HEK293 (cell line): ENCODE data around the gene RSU1.

Experiments
- CTCF ChIA-PET: fragments of 350-600 bp; formaldehyde crosslinking; extraction: SDS; loops from one replicate; lab custom pipeline; 2021; ENCODE audit warnings: antibody characterized with exemption; lab: Yijun Ruan, JAX
- POLR2A ChIA-PET: fragments of 300-600 bp; formaldehyde crosslinking; extraction: SDS; loops from one replicate; lab custom pipeline; 2020; ENCODE audit warnings: antibody characterized with exemption, inconsistent platforms; lab: Yijun Ruan, JAX
- H3K27ac ChIP-seq: fragments of 200-500 bp; sonication (Bioruptor generic); 2 replicates; pipeline ENCODE4 v1.5.1; 2014; ENCODE audit warnings: low read depth, low read length, control low read depth, inconsistent platforms; ENCODE audit errors: extremely low read depth
- H3K36me3 ChIP-seq, 2 experiments: fragments of 200-500 bp in 1 of 2; sonication (Bioruptor generic) in 1 of 2; 1 replicate in 1 of 2; 2 replicates in 1 of 2; pipeline ENCODE4 v1.5.1; 2014 to 2017; ENCODE audit warnings: inconsistent platforms in 2 of 2, low read length in 2 of 2; ENCODE audit not compliant: control insufficient read depth in 2 of 2, insufficient read depth in 1 of 2
- H3K4me1 ChIP-seq: fragments of 200-500 bp; sonication (Bioruptor generic); 2 replicates; pipeline ENCODE4 v1.5.1; 2014; ENCODE audit warnings: mild to moderate bottlenecking, low read length, inconsistent platforms; ENCODE audit not compliant: control insufficient read depth, insufficient read depth
- H3K4me3 ChIP-seq: 2 replicates; pipeline ENCODE4 v1.5.1; 2011; ENCODE audit warnings: low read depth, mild to moderate bottlenecking, control low read depth, low read length, moderate library complexity
- H3K9me3 ChIP-seq: fragments of 200-500 bp; sonication (Bioruptor generic); 2 replicates; pipeline ENCODE4 v1.5.1; 2014; ENCODE audit warnings: low read depth, low read length, inconsistent platforms; ENCODE audit not compliant: control insufficient read depth, insufficient read depth
- GLIS1 ChIP-seq: fragments of 450-650 bp; formaldehyde crosslinking; IDR thresholded peaks from 2 replicates; pipeline ENCODE4 v1.5.1; 2016; ENCODE audit warnings: missing biosample characterization, missing genetic modification characterization
- GLIS2 ChIP-seq: fragments of 450-650 bp; formaldehyde crosslinking; IDR thresholded peaks from 2 replicates; pipeline ENCODE4 v1.5.1; 2016; ENCODE audit warnings: missing biosample characterization, missing genetic modification characterization
- HOXD13 ChIP-seq: sonication (generic); formaldehyde crosslinking; IDR thresholded peaks from 2 replicates; pipeline ENCODE4 v1.8.0; 2022; ENCODE audit warnings: missing genetic modification reagents, borderline replicate concordance
- KLF7 ChIP-seq: fragments of 450-650 bp; formaldehyde crosslinking; IDR thresholded peaks from 2 replicates; pipeline ENCODE4 v1.5.1; 2016; ENCODE audit warnings: missing biosample characterization, missing genetic modification characterization, borderline replicate concordance
- MZF1 ChIP-seq: fragments of 450-650 bp; formaldehyde crosslinking; IDR thresholded peaks from 2 replicates; pipeline ENCODE4 v1.5.1; 2017; ENCODE audit warnings: missing biosample characterization, missing genetic modification characterization, borderline replicate concordance
- ZBTB20 ChIP-seq: fragments of 450-650 bp; formaldehyde crosslinking; IDR thresholded peaks from 2 replicates; pipeline ENCODE4 v1.5.1; 2016; ENCODE audit warnings: missing biosample characterization, missing genetic modification characterization
- ZNF10 ChIP-seq: fragments of 450-650 bp; formaldehyde crosslinking; IDR thresholded peaks from 2 replicates; pipeline ENCODE4 v1.5.1; 2017; ENCODE audit warnings: missing biosample characterization, missing genetic modification characterization
- ZNF114 ChIP-seq: fragments of 450-650 bp; formaldehyde crosslinking; IDR thresholded peaks from 2 replicates; pipeline ENCODE4 v1.5.0; 2017; ENCODE audit warnings: missing biosample characterization, missing genetic modification characterization
- ZNF133 ChIP-seq: fragments of 450-650 bp; formaldehyde crosslinking; IDR thresholded peaks from 2 replicates; pipeline ENCODE4 v1.5.1; 2016; ENCODE audit warnings: missing biosample characterization, missing genetic modification characterization
- ZNF140 ChIP-seq: fragments of 450-650 bp; formaldehyde crosslinking; IDR thresholded peaks from 2 replicates; pipeline ENCODE4 v1.5.1; 2016; ENCODE audit warnings: missing biosample characterization, missing genetic modification characterization
- ZNF157 ChIP-seq: fragments of 450-650 bp; formaldehyde crosslinking; IDR thresholded peaks from 2 replicates; pipeline ENCODE4 v1.5.1; 2016; ENCODE audit warnings: missing biosample characterization, missing genetic modification characterization
- ZNF16 ChIP-seq: fragments of 450-650 bp; formaldehyde crosslinking; IDR thresholded peaks from 2 replicates; pipeline ENCODE4 v1.5.1; 2016; ENCODE audit warnings: low read depth, missing biosample characterization, missing genetic modification characterization
- ZNF48 ChIP-seq: fragments of 450-650 bp; formaldehyde crosslinking; IDR thresholded peaks from 2 replicates; pipeline ENCODE4 v1.5.1; 2016; ENCODE audit warnings: missing biosample characterization, missing genetic modification characterization
- ZNF510 ChIP-seq: fragments of 450-650 bp; formaldehyde crosslinking; IDR thresholded peaks from 2 replicates; pipeline ENCODE4 v1.5.1; 2018; ENCODE audit warnings: mild to moderate bottlenecking, missing genetic modification characterization, missing biosample characterization; ENCODE audit not compliant: insufficient replicate concordance
- ZNF529 ChIP-seq: fragments of 450-650 bp; formaldehyde crosslinking; IDR thresholded peaks from 2 replicates; pipeline ENCODE4 v1.5.1; 2017; ENCODE audit warnings: missing genetic modification characterization, missing biosample characterization; ENCODE audit not compliant: insufficient replicate concordance
- ZNF544 ChIP-seq: fragments of 450-650 bp; formaldehyde crosslinking; IDR thresholded peaks from 2 replicates; pipeline ENCODE4 v1.5.0; 2017; ENCODE audit warnings: missing biosample characterization, missing genetic modification characterization
- ZNF558 ChIP-seq: fragments of 450-650 bp; formaldehyde crosslinking; IDR thresholded peaks from 2 replicates; pipeline ENCODE4 v1.5.1; 2016; ENCODE audit warnings: missing biosample characterization, missing genetic modification characterization
- ZNF623 ChIP-seq: fragments of 450-650 bp; formaldehyde crosslinking; IDR thresholded peaks from 2 replicates; pipeline ENCODE4 v1.5.1; 2016; ENCODE audit warnings: missing biosample characterization, missing genetic modification characterization
- ZNF626 ChIP-seq: fragments of 450-650 bp; sonication (Bioruptor Pico); formaldehyde crosslinking; IDR thresholded peaks from 2 replicates; pipeline ENCODE4 v1.5.1; 2018; ENCODE audit warnings: missing biosample characterization, missing genetic modification characterization, inconsistent platforms
- ZNF701 ChIP-seq: fragments of 450-650 bp; formaldehyde crosslinking; IDR thresholded peaks from 2 replicates; pipeline ENCODE4 v1.5.1; 2016; ENCODE audit warnings: missing biosample characterization, missing genetic modification characterization
- ZNF785 ChIP-seq: fragments of 450-650 bp; formaldehyde crosslinking; IDR thresholded peaks from 2 replicates; pipeline ENCODE4 v1.5.1; 2016; ENCODE audit warnings: missing biosample characterization, missing genetic modification characterization
- ZNF792 ChIP-seq: fragments of 450-650 bp; formaldehyde crosslinking; IDR thresholded peaks from 2 replicates; pipeline ENCODE4 v1.5.1; 2016; ENCODE audit warnings: missing biosample characterization, missing genetic modification characterization
- TF ChIP-seq, protein P1 (sequence below): fragments of 450-650 bp; IDR thresholded peaks from 2 replicates; pipeline ENCODE4 v1.5.1; 2018; ENCODE audit warnings: missing biosample characterization, missing genetic modification characterization
- TF ChIP-seq, protein P2 (sequence below): fragments of 450-650 bp; formaldehyde crosslinking; IDR thresholded peaks from 2 replicates; pipeline ENCODE4 v1.5.1; 2016; ENCODE audit warnings: missing biosample characterization, missing genetic modification characterization
- TF ChIP-seq, protein P3 (sequence below): fragments of 450-650 bp; formaldehyde crosslinking; IDR thresholded peaks from 2 replicates; pipeline ENCODE4 v1.5.1; 2016; ENCODE audit warnings: missing biosample characterization, missing genetic modification characterization
- TF ChIP-seq, protein P4 (sequence below): fragments of 450-650 bp; formaldehyde crosslinking; conservative IDR thresholded peaks from 2 replicates; pipeline ENCODE4 v1.5.1; 2016; ENCODE audit warnings: low read depth, missing biosample characterization, missing genetic modification characterization

Gene RSU1

DNA sequence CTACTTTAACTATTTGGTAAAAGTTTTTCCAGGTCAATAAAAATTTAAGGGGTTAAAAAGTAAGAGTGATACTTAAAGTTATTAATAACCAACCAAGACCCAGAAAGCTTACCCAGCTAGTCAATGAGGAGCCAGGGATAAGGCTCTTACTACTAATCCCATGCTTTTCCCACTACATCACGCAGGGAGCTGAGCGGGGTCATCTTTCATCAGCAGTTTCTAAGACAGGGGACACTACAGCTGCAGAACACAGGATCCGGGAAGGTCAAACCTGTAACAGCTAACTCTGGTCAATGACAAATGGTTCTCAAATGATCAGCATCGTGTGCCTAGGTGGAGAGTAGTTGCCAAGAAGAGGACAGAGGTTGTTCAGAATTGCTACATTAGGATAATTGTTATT lies 65.1 kb downstream of the RSU1 start:
- ChIA-PET CTCF (no interaction called here), POLR2A (no interaction called here)
- TF ChIP-seq ZNF48 (tag by site-specific recombination) = no peak
- no peak for TF ChIP-seq ZNF529 (tag by site-specific recombination)
- TF ChIP-seq ZNF16 (tag by site-specific recombination) = no peak
- TF ChIP-seq ZNF114 (tag by site-specific recombination) = no peak
- no peak for TF ChIP-seq MZF1 (tag by site-specific recombination)
- no peak for TF ChIP-seq ZNF701 (tag by site-specific recombination)
- TF ChIP-seq, protein P1, sequence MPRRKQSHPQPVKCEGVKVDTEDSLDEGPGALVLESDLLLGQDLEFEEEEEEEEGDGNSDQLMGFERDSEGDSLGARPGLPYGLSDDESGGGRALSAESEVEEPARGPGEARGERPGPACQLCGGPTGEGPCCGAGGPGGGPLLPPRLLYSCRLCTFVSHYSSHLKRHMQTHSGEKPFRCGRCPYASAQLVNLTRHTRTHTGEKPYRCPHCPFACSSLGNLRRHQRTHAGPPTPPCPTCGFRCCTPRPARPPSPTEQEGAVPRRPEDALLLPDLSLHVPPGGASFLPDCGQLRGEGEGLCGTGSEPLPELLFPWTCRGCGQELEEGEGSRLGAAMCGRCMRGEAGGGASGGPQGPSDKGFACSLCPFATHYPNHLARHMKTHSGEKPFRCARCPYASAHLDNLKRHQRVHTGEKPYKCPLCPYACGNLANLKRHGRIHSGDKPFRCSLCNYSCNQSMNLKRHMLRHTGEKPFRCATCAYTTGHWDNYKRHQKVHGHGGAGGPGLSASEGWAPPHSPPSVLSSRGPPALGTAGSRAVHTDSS = no peak
- no peak for TF ChIP-seq ZNF626 (tag by site-specific recombination)
- no peak for TF ChIP-seq ZNF544 (tag by site-specific recombination)
- no peak for TF ChIP-seq ZNF157 (tag by site-specific recombination)
- no peak for TF ChIP-seq ZNF133 (tag by site-specific recombination)
- no peak for TF ChIP-seq HOXD13 (CRISPR knock-in tag)
- TF ChIP-seq ZNF785 (tag by site-specific recombination) = no peak
- TF ChIP-seq ZNF792 (tag by site-specific recombination) = no peak
- no peak for TF ChIP-seq ZNF10 (tag by site-specific recombination)
- no peak for TF ChIP-seq ZNF140 (tag by site-specific recombination)

DNA sequence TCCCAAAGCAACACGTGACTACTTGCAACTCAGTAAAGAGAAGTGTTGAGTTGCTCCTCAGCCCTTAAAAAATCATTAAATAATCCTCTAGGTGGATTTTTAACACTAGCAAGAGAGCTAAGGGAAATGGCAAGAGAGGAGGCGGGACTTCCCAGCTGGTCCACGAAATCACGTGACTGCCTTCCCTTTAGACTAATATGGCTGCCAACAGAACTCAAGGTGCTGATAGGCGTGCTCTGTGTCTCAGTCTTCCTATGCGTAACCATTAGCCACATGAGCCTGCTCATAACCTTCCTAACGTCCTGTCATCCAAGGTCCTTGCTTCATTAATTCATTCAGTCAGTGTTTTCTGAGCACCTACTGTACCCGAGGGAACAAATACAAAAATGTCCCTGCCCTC lies 66.0 kb downstream of the RSU1 start:
- H3K4me1 ChIP-seq = no peaks in the 10 kb centered on the region
- CTCF ChIA-PET = interaction anchor here (0.6 kb wide), 1 partner anchor 1521 kb away, joined by 3 read pairs; no protein-coding TSS in a partner anchor
- no peak overlapping the region for H3K4me3 ChIP-seq
- H3K9me3 ChIP-seq = no peaks in the 10 kb centered on the region
- peaks cover 0 to 16% of the 10 kb centered on the region in 2 experiments; a peak in 1 of 3 replicates for H3K36me3 ChIP-seq
- H3K27ac ChIP-seq = no peak overlapping the region
- POLR2A ChIA-PET = no interaction called here
- no peak for TF ChIP-seq ZNF623
- no peak for TF ChIP-seq ZNF558 (tag by site-specific recombination)
- no peak for TF ChIP-seq GLIS1 (tag by site-specific recombination)
- no peak for TF ChIP-seq ZBTB20
- TF ChIP-seq, protein P2, sequence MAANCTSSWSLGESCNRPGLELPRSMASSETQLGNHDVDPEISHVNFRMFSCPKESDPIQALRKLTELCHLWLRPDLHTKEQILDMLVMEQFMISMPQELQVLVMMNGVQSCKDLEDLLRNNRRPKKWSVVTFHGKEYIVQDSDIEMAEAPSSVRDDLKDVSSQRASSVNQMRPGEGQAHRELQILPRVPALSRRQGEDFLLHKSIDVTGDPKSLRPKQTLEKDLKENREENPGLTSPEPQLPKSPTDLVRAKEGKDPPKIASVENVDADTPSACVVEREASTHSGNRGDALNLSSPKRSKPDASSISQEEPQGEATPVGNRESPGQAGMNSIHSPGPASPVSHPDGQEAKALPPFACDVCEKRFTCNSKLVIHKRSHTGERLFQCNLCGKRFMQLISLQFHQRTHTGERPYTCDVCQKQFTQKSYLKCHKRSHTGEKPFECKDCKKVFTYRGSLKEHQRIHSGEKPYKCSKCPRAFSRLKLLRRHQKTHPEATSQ (tag by site-specific recombination) = no peak
- TF ChIP-seq ZNF792 (tag by site-specific recombination) = no peak
- TF ChIP-seq GLIS2 (tag by site-specific recombination) = no peak
- TF ChIP-seq ZNF701 (tag by site-specific recombination) = no peak
- TF ChIP-seq, protein P1 = no peak
- TF ChIP-seq ZNF510 (tag by site-specific recombination) = no peak
- TF ChIP-seq KLF7 (tag by site-specific recombination) = no peak
- TF ChIP-seq, protein P3, sequence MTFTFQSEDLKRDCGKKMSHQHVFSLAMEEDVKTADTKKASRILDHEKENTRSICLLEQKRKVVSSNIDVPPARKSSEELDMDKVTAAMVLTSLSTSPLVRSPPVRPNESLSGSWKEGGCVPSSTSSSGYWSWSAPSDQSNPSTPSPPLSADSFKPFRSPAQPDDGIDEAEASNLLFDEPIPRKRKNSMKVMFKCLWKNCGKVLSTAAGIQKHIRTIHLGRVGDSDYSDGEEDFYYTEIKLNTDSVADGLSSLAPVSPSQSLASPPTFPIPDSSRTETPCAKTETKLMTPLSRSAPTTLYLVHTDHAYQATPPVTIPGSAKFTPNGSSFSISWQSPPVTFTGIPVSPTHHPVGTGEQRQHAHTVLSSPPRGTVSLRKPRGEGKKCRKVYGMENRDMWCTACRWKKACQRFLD (tag by site-specific recombination) = no peak
- TF ChIP-seq, protein P4, sequence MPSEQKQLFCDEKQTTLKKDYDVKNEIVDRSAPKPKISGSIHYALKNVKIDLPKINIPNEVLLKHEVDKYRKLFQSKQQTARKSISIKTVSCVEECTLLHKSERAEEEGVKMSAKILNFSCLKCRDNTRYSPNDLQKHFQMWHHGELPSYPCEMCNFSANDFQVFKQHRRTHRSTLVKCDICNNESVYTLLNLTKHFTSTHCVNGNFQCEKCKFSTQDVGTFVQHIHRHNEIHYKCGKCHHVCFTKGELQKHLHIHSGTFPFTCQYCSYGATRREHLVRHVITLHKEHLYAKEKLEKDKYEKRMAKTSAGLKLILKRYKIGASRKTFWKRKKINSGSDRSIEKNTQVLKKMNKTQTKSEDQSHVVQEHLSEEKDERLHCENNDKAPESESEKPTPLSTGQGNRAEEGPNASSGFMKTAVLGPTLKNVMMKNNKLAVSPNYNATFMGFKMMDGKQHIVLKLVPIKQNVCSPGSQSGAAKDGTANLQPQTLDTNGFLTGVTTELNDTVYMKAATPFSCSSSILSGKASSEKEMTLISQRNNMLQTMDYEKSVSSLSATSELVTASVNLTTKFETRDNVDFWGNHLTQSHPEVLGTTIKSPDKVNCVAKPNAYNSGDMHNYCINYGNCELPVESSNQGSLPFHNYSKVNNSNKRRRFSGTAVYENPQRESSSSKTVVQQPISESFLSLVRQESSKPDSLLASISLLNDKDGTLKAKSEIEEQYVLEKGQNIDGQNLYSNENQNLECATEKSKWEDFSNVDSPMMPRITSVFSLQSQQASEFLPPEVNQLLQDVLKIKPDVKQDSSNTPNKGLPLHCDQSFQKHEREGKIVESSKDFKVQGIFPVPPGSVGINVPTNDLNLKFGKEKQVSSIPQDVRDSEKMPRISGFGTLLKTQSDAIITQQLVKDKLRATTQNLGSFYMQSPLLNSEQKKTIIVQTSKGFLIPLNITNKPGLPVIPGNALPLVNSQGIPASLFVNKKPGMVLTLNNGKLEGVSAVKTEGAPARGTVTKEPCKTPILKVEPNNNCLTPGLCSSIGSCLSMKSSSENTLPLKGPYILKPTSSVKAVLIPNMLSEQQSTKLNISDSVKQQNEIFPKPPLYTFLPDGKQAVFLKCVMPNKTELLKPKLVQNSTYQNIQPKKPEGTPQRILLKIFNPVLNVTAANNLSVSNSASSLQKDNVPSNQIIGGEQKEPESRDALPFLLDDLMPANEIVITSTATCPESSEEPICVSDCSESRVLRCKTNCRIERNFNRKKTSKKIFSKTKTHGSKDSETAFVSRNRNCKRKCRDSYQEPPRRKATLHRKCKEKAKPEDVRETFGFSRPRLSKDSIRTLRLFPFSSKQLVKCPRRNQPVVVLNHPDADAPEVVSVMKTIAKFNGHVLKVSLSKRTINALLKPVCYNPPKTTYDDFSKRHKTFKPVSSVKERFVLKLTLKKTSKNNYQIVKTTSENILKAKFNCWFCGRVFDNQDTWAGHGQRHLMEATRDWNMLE (tag by site-specific recombination) = no peak

More for the DNA sequence above, 65.1 kb downstream of the RSU1 start:
- Histone ChIP-seq H3K4me3 (no peak overlapping the region), H3K27ac (no peak overlapping the region), H3K36me3 (peaks cover 0 to 16% of the 10 kb centered on the region in 2 experiments; a peak in 2 of 3 replicates), H3K9me3 (no peaks in the 10 kb centered on the region), H3K4me1 (no peaks in the 10 kb centered on the region)
